ENCODE data around the gene MAP4K4. TPM values are rescaled to one million over a fixed set of nuclear protein-coding genes. Genes with fewer than 3 reads are reported as not detected.

Gene MAP4K4
- total RNA-seq, 2 experiments from 2014 or later: 71.6 to 77.5 TPM

DNA sequence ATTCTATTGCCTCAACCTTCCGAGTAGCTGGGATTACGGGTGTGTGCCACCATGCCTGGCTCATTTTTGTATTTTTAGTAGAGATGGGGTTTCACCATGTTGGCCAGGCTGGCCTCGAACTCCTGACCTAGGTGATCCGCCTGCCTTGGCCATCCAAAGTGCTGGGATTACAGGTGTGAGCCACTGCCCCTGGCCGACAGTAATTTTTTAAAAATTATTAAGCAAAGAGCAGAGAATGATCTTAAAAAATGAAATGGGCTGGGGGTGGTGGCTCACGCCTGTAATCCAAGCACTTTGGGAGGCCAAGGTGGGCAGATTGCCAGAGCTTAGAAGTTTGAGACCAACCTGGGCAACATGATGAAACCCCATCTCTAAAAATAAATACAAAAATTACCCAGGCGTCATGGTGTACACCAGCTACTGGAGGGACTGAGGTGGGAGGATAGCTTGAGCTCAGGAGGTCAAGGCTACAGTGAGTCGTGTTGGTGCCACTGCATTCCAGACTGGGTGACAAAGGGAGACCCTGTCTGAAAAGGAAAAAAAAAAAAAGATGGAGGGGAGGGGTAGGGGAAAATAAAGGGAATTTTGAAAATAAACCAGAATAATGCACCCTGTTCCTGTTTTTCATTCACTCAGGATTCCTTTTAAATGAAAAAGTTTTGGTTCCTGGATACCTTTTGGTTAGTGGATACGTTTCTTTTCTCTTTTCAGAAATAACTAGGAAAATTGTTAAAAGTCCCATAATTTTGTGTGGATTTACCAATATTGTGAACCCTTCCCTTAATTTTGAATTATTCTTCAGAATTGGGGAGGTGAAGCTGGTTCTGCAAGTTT lies 33.9 kb downstream of the MAP4K4 start:
- Mint-ChIP-seq H3K9me3 (no peaks in the 10 kb centered on the region), H3K36me3 (ENCODE audit: low read depth) (peaks cover 7% of the 10 kb centered on the region), H3K4me3 (no peak overlapping the region), H3K27ac (no peak overlapping the region), H3K27me3 (no peaks in the 10 kb centered on the region), H3K4me1 (peaks cover 63% of the 10 kb centered on the region)
- ChIA-PET POLR2A (interaction anchor here (1.0 to 2.3 kb wide), 2 partner anchors 11 to 34 kb away, joined by 3 to 6 read pairs; partner anchors contain the start of gene MAP4K4), CTCF (interaction anchor here (0.9 to 1.1 kb wide), 3 partner anchors 14 to 389 kb away, joined by 3 read pairs; partner anchors contain the start of gene RFX8)
- DNase-seq: no peak

DNA sequence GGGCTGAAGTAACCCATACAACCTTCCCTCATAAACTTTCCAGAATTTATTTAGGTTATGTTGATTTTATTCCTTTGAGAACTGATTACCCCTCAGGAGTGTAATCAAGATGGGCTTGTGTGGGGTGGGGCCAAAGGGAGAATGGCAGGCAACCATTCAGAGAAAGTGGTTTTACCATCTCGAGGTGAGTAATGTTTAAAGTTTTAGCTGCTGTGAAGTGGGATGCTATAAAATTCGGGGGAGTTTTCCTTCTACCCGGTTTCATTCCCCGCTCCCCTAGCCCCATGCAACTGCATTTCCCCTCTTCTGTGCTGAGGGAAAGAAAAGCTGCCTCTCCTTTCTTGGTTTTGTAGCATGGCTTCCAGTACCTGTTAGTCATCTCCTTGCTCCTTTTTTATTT lies 34.7 kb downstream of the MAP4K4 start:
- Mint-ChIP-seq H3K4me1 (peaks cover 68% of the 10 kb centered on the region), H3K27ac (no peak overlapping the region), H3K4me3 (no peak overlapping the region), H3K27me3 (no peaks in the 10 kb centered on the region), H3K9me3 (no peaks in the 10 kb centered on the region), H3K36me3 (ENCODE audit: low read depth) (peaks cover 3% of the 10 kb centered on the region)
- ChIA-PET CTCF (interaction anchor here (0.6 to 1.1 kb wide), 3 partner anchors 15 to 390 kb away, joined by 3 to 4 read pairs (median 3); no protein-coding TSS in a partner anchor), POLR2A (interaction anchor here (1.0 to 2.3 kb wide), 2 partner anchors 12 to 35 kb away, joined by 3 to 6 read pairs; partner anchors contain the start of gene MAP4K4)
- DNase-seq: no peak

DNA sequence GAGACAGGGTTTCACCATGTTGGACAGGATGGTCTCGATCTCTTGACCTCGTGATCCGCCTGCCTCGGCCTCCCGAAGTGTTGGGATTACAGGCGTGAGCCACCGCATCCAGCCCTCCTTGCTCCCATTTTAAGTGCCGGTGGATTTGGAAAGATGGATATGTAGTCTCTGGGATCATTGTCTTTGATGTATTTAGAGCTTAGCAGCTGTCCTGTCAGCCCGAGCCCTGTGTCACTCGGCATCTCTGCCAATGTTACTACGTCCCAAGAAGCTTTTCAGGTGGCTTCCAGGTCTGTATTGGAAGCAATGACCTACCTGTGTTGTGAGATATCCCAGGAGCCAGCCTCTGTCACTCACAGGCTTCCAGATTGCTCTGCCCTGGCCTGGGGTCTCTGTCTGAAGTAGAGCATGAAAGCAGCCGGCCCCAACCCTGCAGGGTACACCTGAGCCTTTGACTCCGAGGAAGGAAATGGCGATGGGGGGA lies 35.3 kb downstream of the MAP4K4 start:
- H3K4me1 Mint-ChIP-seq: peaks cover 67% of the 10 kb centered on the region
- peaks cover 3% of the 10 kb centered on the region for H3K36me3 Mint-ChIP-seq (ENCODE audit: low read depth)
- H3K9me3 Mint-ChIP-seq: no peaks in the 10 kb centered on the region
- no peak for DNase-seq
- POLR2A ChIA-PET: interaction anchor here (1.0 to 2.3 kb wide), 2 partner anchors 13 to 36 kb away, joined by 3 to 6 read pairs; partner anchors contain the start of gene MAP4K4
- H3K4me3 Mint-ChIP-seq: no peak overlapping the region
- CTCF ChIA-PET: interaction anchor here (0.6 to 1.1 kb wide), 2 partner anchors 16 to 73 kb away, joined by 3 to 4 read pairs; no protein-coding TSS in a partner anchor
- no peaks in the 10 kb centered on the region for H3K27me3 Mint-ChIP-seq
- no peak overlapping the region for H3K27ac Mint-ChIP-seq

DNA sequence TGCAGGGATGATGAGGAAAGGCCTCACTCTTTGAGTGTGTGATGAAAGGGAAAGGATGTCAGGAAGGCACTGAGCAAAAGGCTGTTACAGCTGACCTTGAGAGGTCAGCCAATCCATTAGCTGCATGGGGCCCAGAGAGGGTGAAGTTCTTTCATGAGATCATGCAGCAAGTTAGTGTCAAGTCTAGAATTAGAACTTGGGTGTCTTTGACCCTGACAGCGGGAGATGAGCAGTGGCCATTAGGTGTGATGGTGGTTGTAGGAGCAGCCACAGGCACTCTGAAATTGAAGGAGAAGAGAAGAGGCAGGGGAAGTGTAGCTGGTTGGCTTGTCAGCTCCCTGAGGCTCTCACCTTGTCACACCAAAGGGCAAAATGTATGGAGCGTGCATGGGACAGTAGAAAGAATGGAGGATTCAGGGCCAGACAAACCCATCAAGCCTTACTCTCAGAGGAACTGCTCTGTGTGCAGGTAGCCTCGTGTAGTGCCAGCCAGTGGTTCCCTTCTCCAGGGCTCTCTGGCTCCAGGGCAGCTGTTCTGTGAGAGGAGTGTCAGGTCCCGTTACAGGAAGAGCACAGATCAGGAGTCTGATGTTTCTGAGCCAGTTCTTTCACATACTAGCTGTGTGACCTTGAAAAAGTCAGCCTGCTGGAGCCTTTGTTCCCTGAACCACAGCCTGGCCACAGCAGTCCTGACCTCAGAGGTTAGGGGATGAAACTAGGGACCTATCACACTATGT lies 35.9 kb downstream of the MAP4K4 start:
- peaks cover 3% of the 10 kb centered on the region for H3K36me3 Mint-ChIP-seq (ENCODE audit: low read depth)
- H3K9me3 Mint-ChIP-seq: no peaks in the 10 kb centered on the region
- ChIA-PET CTCF (no interaction called here), POLR2A (interaction anchor here (2.3 kb wide), 1 partner anchor 36 kb away, joined by 6 read pairs; the partner anchor contains the start of gene MAP4K4)
- H3K27me3 Mint-ChIP-seq: no peaks in the 10 kb centered on the region
- no peak for DNase-seq
- no peak overlapping the region for H3K4me3 Mint-ChIP-seq
- H3K27ac Mint-ChIP-seq: no peak overlapping the region
- H3K4me1 Mint-ChIP-seq: peaks cover 64% of the 10 kb centered on the region

DNA sequence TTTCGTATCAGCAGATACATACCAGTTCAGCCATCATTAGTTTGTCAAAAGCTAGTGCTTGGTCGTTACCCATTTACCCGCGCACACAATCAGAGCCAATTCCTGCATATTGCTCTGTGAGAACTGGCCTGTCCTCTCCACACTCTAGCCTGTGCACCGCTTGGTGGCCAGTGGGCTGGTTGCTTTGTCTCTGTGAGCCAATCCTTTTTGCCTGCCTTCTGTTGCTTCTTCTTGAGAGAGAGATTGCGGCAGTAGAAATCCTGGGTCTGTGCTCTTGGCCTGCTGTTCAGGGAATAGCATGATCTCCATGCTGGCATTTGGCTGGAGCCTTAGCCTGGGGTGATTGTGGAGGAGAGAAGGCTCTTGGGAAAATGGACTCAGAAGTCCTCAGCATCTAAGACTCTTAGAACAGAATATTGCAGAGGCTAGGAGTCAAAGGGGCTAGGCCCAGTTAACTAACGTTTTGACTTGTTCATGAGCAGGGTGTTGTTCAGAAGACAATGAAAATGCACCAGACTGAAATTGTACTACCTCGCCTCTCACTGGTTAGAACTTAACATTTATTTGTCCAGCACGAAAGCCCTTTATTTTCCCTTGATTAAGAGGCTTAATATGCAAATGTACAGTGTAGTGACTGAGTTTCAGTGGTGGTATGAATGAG lies 37.1 kb downstream of the MAP4K4 start:
- no peak for DNase-seq
- peaks cover 3% of the 10 kb centered on the region for H3K36me3 Mint-ChIP-seq (ENCODE audit: low read depth)
- H3K9me3 Mint-ChIP-seq: no peaks in the 10 kb centered on the region
- ChIA-PET POLR2A (no interaction called here), CTCF (no interaction called here)
- H3K27ac Mint-ChIP-seq: no peak overlapping the region
- H3K27me3 Mint-ChIP-seq: no peaks in the 10 kb centered on the region
- peaks cover 54% of the 10 kb centered on the region for H3K4me1 Mint-ChIP-seq
- no peak overlapping the region for H3K4me3 Mint-ChIP-seq

DNA sequence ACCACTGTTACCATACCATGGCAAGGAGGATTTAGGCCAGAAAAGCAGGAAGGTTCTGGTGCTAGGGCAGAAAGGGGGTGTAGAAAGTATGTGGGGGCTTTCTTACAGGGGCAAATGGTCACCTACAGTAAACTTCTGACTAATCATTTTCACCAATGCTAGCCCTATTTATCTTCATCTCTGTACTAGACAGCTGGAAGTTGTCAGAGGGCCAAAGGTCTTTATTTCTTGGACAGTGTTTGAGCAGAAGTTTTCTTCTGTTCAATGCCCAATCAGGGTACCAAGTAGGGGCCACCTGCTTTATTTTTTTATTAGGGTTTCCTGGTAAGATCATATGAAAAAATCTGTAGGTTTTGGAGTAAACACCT lies 37.6 kb downstream of the MAP4K4 start:
- peaks cover 1% of the 10 kb centered on the region for H3K36me3 Mint-ChIP-seq (ENCODE audit: low read depth)
- H3K4me3 Mint-ChIP-seq: no peak overlapping the region
- H3K4me1 Mint-ChIP-seq: peaks cover 49% of the 10 kb centered on the region
- DNase-seq: no peak
- ChIA-PET CTCF (no interaction called here), POLR2A (no interaction called here)
- H3K27ac Mint-ChIP-seq: no peak overlapping the region
- H3K9me3 Mint-ChIP-seq: no peaks in the 10 kb centered on the region
- no peaks in the 10 kb centered on the region for H3K27me3 Mint-ChIP-seq

DNA sequence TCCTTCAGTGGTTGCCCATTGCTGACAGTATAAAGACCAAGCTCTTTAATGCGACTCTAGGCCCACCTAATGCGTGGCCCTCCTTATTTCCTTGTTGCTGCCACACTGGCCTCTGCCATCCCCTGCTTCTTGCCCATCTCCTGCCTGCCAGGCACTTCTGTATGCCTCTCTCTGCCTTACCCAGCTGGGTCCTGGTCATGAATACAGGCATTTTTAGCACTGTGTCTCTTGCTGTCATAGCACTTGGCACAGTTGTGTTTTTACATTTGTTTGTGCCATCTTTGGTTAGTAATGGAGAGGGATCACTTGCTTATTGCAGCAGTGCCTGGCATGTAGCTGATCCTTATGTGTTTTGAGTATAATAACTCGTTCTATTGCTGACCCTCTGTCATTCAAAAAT lies 38.7 kb downstream of the MAP4K4 start:
- DNase-seq: no peak
- no peaks in the 10 kb centered on the region for H3K9me3 Mint-ChIP-seq
- no peaks in the 10 kb centered on the region for H3K36me3 Mint-ChIP-seq (ENCODE audit: low read depth)
- ChIA-PET CTCF (interaction anchor here (1.1 to 1.9 kb wide), 3 partner anchors 10 to 34 kb away, joined by 3 to 8 read pairs (median 5); no protein-coding TSS in a partner anchor), POLR2A (interaction anchor here (0.6 to 0.7 kb wide), 2 partner anchors 37 to 147 kb away, joined by 3 to 4 read pairs; no protein-coding TSS in a partner anchor)
- H3K27me3 Mint-ChIP-seq: no peaks in the 10 kb centered on the region
- no peak overlapping the region for H3K4me3 Mint-ChIP-seq
- no peak overlapping the region for H3K27ac Mint-ChIP-seq
- H3K4me1 Mint-ChIP-seq: peaks cover 46% of the 10 kb centered on the region

DNA sequence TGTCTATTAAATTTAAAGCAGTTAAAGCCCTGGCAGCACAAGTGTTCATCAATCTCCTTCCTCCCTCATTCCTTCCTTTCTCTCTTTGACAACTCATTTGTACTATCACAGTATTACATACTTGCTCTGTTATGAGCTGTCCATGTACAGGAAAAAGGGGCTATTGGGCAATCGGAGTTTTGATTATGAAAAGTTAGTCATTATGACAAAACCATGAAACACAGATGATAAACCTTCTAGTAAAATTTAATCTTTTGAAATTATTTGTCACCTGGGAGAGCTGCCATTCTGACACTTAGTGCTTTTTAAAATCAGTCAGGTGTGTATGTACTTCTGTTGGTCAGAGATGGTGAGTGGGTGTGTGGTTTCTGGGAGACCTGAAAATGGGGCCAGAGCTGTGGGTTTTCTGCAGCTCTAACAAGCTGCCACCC lies 39.4 kb downstream of the MAP4K4 start:
- ChIA-PET POLR2A (no interaction called here), CTCF (interaction anchor here (1.1 to 1.9 kb wide), 3 partner anchors 10 to 33 kb away, joined by 3 to 8 read pairs (median 5); no protein-coding TSS in a partner anchor)
- H3K36me3 Mint-ChIP-seq (ENCODE audit: low read depth): no peaks in the 10 kb centered on the region
- no peaks in the 10 kb centered on the region for H3K9me3 Mint-ChIP-seq
- no peak overlapping the region for H3K27ac Mint-ChIP-seq
- no peaks in the 10 kb centered on the region for H3K27me3 Mint-ChIP-seq
- peaks cover 48% of the 10 kb centered on the region for H3K4me1 Mint-ChIP-seq
- no peak overlapping the region for H3K4me3 Mint-ChIP-seq
- no peak for DNase-seq

DNA sequence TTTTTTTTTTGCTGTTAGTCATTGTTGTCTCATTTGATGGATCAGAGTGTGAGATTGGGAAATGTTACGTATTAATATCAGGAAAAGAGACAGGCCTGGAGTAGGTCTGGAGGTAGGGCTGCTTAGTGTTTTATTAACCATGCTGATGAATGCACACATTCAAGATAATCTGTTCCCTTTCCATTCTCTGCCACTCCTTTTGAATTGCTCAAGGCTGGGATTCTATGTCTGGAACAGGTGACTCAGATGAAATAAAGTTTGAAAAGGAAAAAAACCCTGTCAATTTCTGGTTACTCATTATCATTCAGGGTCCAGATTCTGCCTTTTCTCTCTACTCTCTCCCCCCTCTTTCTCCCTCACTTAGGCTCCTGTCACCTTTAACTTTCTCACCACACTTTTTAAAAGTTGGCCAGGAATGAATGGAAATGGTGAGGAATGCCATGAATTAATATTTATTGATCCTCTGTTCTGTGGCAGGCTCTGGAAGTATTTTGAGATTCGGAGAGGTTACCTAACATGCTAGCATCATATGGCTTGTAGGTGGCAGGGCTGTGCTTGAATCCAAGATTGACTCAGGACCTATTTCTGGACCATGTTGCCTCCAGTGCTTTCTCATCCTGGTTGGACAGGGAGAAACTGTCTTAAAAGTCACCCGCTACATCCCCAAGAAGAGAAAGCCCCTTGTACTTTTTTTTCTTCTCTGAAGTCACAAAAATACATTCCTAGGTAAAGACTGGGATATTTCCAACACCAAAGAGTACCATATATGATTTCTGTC lies 40.2 kb downstream of the MAP4K4 start:
- H3K27ac Mint-ChIP-seq: no peak overlapping the region
- H3K27me3 Mint-ChIP-seq: no peaks in the 10 kb centered on the region
- no peaks in the 10 kb centered on the region for H3K36me3 Mint-ChIP-seq (ENCODE audit: low read depth)
- ChIA-PET CTCF (interaction anchor here (1.4 to 1.9 kb wide), 2 partner anchors 9 to 11 kb away, joined by 3 to 8 read pairs; no protein-coding TSS in a partner anchor), POLR2A (no interaction called here)
- H3K4me1 Mint-ChIP-seq: peaks cover 49% of the 10 kb centered on the region
- H3K9me3 Mint-ChIP-seq: no peaks in the 10 kb centered on the region
- no peak for DNase-seq
- H3K4me3 Mint-ChIP-seq: no peak overlapping the region

DNA sequence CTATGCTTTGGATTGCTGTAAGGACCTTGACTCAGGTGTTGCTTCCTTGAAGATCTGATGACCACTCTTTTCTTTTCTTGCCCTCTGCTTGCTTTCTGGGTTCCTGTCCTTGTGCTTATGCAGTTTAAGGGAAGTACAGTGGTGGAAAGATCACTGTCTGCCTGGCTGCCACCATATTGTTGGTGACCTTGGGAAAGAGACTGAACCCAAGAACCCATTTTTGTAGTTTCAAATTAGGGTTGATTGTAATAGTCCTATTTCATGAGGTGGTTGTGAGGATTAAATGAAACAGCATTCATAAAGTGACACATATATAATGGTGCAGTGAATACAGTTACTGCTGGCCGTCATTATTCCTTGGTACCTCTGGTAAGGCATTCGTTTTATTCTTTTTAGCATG lies 41.1 kb downstream of the MAP4K4 start:
- CTCF ChIA-PET: no interaction called here
- H3K27me3 Mint-ChIP-seq: no peaks in the 10 kb centered on the region
- no peak overlapping the region for H3K27ac Mint-ChIP-seq
- no peaks in the 10 kb centered on the region for H3K9me3 Mint-ChIP-seq
- DNase-seq: no peak
- H3K4me3 Mint-ChIP-seq: no peak overlapping the region
- POLR2A ChIA-PET: no interaction called here
- H3K4me1 Mint-ChIP-seq: peaks cover 46% of the 10 kb centered on the region
- peaks cover 4% of the 10 kb centered on the region for H3K36me3 Mint-ChIP-seq (ENCODE audit: low read depth)

DNA sequence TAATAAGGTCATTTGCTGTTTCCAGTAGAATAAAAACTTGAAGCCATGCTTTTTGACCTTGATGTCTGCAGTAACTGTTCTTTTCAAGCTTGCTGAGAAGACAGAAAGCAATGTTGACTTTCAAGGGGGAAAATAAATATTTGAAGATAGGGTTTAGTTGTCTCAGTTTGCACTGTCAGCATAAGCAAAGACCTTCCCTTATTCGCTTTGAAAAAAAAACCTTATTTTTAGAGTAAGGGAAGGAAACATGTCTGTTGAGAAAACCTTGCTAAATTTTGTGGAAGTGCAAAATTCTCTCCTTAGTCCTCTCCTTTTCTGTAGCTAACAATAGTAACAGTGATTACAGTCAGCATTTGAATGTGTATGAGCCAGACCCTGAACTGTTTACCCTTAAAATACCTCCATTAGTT lies 43.1 kb downstream of the MAP4K4 start:
- DNase-seq: no peak
- Mint-ChIP-seq H3K9me3 (no peaks in the 10 kb centered on the region), H3K4me1 (peaks cover 52% of the 10 kb centered on the region), H3K4me3 (no peak overlapping the region), H3K36me3 (ENCODE audit: low read depth) (peaks cover 4% of the 10 kb centered on the region), H3K27ac (no peak overlapping the region), H3K27me3 (no peaks in the 10 kb centered on the region)
- ChIA-PET CTCF (no interaction called here), POLR2A (no interaction called here)

All from activated CD4-positive, alpha-beta memory T cell treated with anti-CD3 and anti-CD28 coated beads, Interleukin-2, amount 10 ng/mL, durations not matched to agents 7 days and 5 days (primary cell).